ENCODE data around the gene SLC7A5.
"Not testable (repeated sequence)": the region's sequence is repeated elsewhere in the genome, so short reads cannot be mapped to it uniquely, and the experiment has no call there.

The SLC7A5 gene

GRCh38 chr16:87887931-87888330 lies 18.6 kb upstream of the SLC7A5 start:
- DNase-seq = not testable (repeated sequence)

- DNase-seq = not testable (repeated sequence)
Measured at GRCh38 chr16:87885371-87885967, 16.2 kb upstream of the SLC7A5 start.

- no peak for DNase-seq
Measured at GRCh38 chr16:87882436-87883019, 13.2 kb upstream of the SLC7A5 start.

GRCh38 chr16:87881324-87882200 lies 12.3 kb upstream of the SLC7A5 start:
- no peak for DNase-seq

- no peak for DNase-seq
Measured at GRCh38 chr16:87880117-87880696, 10.9 kb upstream of the SLC7A5 start.

GRCh38 chr16:87879411-87880013 lies 10.2 kb upstream of the SLC7A5 start:
- not testable (repeated sequence) for DNase-seq

- no peak for DNase-seq
Measured at GRCh38 chr16:87878704-87879103, 9.4 kb upstream of the SLC7A5 start.

GRCh38 chr16:87877942-87878507 lies 8.7 kb upstream of the SLC7A5 start:
- DNase-seq = no peak

- DNase-seq = no peak
Measured at GRCh38 chr16:87874639-87875427, 5.5 kb upstream of the SLC7A5 start.

- not testable (repeated sequence) for DNase-seq
Measured at GRCh38 chr16:87870418-87871291, 1.3 kb upstream of the SLC7A5 start.

GRCh38 chr16:87869879-87870417 lies 641 bp upstream of the SLC7A5 start:
- DNase-seq = not testable (repeated sequence)

- not testable (repeated sequence) for DNase-seq
Measured at GRCh38 chr16:87868254-87869029, 865 bp downstream of the SLC7A5 start.

- not testable (repeated sequence) for DNase-seq
Measured at GRCh38 chr16:87865902-87866555, 3.3 kb downstream of the SLC7A5 start.

- DNase-seq = no peak
Measured at GRCh38 chr16:87864331-87864989, 4.8 kb downstream of the SLC7A5 start.

GRCh38 chr16:87863327-87863635 lies 6.0 kb downstream of the SLC7A5 start:
- DNase-seq = peak; percentile 36

GRCh38 chr16:87862597-87863326 lies 6.5 kb downstream of the SLC7A5 start:
- DNase-seq = not testable (repeated sequence)

- DNase-seq = not testable (repeated sequence)
Measured at GRCh38 chr16:87861300-87862099, 7.8 kb downstream of the SLC7A5 start.
